NCI-H526 treated with DMSO at 0.1 percent for 48 hours (cell line): ENCODE measurements around the gene ETV3.

Experiments used
- DNase-seq: peaks from one replicate; lab custom pipeline; 2025; lab: John Stamatoyannopoulos, UW

ETV3 gene

DNA sequence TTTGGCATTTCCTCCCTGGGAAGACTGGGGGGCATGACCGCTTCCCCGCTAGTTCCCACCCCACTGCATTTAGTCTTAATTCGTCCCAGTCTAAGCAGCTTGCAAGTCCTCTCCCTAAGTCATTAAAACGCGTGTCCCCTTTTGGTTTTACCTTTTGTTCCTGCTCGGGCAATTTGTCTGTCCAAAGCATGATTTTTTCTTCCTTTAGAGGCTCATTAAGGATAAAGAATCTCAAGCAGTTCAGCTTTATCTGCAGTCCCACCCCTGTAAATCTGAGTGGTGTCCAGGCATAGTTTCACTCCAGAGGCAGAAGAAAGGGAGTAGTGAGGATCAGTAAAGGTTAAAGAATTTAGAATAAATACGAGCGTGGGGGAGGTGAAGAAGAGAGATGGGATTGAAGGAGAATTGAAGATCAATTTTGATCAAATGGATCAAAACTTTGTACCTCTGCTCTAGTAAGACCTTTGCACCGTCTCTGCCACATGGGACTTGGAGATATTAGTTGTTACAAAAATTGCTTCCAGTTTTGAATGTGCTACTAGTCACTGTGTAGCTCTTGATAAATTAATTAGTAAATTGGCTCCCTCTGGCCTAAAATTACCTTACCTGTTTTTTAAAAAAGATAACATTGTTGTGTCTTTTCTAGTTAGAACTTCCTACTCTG is 989 bp upstream of the ETV3 start:
- DNase-seq = no peak

DNA sequence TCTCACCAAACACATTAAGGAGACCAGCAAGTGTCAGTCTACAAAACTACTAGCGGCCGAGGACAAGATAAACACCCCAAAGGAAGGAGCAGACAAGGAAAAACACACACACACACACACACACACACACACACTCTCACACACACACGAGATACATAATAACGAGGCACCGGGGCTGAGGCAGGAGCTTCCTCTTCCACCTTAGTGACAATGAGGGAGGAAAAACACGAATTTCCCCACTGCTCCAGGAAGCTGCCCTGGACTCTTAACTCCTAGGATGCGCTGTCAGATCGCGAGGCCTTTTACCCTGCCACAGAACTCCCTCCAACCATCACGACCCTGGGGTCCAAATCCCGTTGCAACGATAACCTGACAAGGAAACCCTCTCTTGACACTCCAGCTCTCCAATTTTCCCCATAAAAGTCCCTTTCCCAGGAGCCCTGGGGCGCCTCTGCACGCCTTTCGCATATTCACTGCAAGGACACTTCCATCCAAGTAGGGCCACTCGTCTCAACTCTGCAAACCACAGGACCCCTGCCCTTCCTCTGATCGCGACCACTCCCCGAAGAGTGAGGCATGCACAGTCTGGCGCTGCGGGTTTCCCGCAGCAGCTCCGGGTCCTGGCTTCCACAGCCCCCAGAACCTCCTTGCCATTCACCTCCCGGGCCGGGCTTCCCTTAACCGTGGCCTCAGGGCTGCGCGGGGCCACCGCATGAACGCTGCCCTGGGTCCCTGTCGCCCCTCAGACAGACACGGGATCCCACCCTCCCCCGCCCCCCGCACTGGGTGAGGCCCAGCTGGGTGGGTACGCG is 581 bp downstream of the ETV3 start:
- no peak for DNase-seq

DNA sequence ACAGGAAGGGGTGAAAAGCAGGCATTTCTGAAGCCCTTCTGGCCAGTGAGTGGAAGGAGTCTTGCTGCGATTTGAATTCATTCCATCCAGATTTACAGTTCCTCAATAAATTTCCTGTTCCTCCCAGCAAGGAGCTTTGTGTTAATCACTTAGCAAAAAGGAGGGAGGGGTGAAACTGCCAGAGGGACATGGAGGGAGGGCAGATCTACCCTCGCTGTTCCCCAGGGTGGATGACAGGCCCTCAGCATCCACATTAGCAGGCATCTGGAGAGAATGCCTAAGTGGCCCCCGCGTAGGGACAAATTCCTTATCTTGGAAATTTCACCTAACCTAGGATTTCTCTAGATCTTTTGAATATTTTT is 1.2 kb downstream of the ETV3 start:
- no peak for DNase-seq

DNA sequence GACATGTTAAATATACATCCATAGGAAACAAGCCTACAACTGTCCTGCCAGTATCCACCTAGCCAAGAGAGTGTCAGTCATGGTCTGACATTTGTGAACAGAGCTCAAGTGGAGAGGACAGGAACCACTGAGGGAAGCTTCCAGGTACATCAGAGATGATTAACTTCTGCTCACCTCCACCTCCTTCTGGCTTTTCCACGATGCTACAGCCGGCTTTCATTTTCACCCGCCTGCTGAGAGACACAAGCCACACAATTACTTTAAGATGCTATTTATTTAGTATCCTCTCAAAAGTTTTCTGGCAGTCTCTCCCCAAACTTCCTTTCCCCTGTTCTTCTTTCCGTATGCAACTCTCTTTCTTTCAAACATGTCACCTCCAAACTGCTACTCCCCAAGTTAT is 2.1 kb downstream of the ETV3 start:
- no peak for DNase-seq

DNA sequence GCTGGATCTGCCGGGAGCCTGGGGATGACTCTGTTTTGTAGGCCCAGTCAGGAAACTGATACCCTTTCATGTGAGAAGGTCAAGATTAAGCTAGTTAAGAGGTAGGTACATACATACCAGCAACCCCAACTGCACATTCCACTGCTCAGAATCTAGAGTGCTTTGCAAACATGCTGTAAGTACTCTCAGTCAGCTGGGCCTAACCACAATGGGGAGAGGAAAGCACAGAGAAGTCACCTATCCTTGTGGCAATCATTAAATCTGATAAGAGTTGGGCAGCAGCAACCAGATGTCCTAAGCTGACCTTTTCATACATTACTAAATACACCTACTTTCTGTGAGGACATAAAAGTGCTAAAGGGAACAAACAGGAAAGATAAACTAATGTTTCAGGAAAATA is 2.5 kb downstream of the ETV3 start:
- DNase-seq = no peak

DNA sequence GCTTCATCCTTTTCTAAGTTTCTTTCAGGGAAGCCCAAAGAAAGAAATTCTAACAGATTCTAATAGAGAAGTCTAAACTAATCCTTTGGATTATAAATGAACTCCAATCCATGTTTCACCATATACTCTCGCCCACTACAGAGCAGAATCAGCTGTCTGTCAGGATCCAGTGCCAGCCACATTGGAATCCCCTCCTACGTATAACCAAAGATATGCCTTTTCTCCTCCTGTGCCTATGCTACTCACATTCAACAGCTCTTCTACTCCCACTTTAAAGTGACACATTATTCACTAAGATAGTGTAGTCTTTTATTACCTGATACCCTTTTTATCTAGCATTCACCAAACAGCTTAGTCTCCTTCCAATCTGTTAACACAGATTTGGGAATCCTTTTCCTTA is 3.1 kb downstream of the ETV3 start:
- DNase-seq = no peak

DNA sequence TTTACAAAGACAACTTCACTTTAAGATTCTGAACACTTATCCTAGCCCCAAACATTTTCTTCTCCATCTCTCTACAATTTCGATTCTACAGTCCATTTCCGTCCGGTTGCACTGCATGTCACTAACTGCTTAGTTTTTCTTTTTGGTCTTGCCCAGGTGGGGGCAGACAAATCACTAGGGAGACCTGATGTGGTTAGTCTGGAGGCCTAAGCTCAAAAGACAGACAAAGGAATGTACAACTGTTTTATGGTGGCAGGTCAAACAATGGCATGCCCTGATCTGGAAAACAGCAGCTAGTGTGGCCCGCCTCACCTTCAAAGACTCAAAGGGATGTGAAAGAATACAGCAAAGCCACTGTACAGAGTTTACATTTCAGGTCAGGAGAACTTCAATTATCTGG is 3.8 kb downstream of the ETV3 start:
- DNase-seq = no peak

DNA sequence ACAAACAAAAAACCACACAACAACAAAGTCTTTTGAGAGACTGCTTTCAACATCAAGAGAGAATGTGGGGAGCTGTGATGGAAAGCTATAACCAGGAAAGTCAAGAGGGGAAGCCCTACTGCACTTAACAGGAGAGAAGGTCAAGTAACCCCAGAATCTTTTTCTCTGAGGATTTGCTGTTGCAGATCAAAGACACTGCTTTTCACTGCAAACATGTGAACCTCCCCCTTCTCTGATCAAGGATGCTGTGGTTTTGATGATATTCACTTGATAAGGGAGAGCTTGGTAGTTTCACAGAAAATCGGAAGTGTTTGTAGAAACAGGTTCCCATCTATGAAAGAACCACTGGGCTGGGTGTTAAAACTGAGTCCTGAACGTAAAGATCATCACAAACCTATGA is 4.8 kb downstream of the ETV3 start:
- DNase-seq = no peak

DNA sequence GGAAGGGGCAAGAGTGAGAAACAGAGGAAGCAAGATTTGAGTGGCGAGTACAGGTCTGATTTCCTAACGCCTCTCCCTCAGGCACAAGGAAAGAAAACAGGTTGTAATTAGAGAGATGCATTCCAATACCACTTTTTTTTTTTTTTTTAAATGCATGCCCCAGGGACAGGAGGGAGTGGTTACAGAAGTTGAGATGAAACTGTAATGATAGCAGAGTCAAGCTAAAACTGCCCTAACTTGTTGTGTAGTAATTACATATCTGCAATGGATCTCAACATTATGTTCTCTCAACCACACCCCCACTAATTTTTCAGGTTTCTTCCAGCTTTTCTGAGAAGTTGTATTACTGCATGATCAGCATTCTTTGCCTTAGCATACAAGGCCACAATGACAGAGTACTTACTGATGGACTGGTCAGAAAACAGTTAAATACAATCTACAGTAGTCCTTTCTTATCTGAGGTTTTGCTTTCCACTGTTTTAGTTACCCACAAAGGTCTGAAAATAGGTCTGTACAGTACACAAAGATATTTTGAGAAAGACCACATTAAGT is 5.5 kb downstream of the ETV3 start:
- no peak for DNase-seq

DNA sequence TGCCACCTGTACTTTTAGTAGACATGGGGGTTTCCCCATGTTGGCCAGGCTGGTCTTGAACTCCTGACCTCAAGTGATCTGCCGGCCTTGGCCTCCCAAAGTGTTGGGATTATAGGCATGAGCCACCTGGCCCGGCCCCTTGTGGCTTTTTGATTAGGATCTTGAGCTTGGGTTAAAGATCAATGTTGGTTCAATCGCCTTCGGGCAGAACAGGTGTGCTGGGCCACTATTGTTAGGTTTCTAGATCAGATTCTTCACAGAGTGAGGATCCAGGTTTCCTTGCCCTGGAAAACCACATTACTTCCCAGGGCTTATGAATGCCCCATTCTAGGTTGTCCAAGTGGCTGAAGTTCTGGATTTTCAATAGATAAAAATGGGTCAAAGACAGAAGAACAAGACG is 6.1 kb downstream of the ETV3 start:
- no peak for DNase-seq

DNA sequence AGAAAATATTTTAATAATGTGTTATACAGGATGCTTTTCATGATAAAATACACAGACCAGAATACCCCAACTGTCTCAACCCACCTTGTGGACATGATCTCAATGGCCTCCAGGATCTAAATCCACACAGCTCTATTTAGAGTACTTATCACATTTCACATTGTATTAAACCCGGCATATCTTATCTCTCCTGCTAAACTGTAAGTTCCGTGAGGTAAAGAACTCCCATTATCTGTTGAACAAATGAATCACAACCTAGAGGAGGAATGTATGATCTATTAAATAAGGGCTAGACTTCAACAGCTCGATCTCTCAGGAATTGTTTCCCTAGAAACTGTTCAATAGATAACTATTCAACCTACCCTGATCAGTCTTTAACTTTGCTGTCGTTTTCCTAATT is 6.9 kb downstream of the ETV3 start:
- DNase-seq = no peak

DNA sequence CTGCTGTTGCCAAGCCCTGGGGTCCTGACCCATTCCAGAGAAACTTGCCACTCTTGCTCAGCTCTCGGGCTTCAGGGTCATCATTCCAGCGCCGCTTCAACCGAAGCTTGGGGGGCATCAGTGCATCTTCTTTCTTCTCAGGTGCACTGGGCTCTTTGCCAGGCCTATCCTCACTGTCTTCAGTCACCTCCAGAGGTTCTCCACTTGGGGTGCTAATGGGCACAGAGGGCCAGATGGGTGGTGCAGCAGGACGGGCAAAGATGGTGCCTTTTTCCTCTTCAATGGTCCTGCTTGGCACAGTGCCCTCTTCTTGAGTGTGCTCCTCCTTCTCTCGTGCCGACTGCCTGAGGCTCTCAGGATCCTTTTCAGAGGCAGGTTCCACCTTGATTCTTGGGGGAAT is 13.3 kb downstream of the ETV3 start:
- DNase-seq = no peak

DNA sequence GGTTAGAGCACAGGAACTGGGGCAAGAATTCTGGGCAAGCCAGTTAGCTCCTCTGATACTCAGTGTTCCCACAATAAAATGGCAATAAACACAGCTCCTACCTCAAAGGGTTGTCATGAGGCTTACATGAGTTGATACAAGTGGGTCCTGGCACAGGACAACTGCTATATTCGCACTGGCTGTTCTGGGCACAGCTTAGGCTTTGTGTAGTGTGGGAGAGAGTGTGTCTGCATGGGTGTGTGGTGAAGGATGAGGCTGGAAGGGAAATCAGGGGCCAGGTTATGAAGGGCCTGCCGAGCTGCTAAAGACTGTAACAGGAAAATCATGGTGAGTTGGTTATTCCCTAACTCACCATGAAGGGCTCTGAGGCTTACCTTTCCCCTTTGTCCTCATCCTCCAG is 18.7 kb downstream of the ETV3 start:
- no peak for DNase-seq

DNA sequence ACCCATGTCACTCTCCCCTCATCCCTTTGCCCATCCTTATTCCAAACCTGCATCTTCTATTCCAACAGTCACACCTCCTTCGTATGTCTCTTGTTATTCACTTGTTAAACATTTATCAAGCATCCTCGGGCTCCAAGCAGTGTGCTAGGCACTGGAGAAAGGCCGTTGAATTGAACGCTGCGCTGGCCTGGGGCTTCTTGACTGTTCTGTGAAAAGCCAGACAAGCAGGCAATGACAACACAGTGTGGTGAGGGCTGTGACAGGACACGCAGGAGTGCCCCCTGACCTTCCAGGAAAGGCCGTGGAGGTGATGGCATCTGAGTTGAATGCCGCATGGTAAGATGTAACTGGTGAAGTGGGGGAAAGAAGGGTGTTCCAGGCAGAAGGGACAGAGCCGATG is 19.2 kb downstream of the ETV3 start:
- DNase-seq = no peak

DNA sequence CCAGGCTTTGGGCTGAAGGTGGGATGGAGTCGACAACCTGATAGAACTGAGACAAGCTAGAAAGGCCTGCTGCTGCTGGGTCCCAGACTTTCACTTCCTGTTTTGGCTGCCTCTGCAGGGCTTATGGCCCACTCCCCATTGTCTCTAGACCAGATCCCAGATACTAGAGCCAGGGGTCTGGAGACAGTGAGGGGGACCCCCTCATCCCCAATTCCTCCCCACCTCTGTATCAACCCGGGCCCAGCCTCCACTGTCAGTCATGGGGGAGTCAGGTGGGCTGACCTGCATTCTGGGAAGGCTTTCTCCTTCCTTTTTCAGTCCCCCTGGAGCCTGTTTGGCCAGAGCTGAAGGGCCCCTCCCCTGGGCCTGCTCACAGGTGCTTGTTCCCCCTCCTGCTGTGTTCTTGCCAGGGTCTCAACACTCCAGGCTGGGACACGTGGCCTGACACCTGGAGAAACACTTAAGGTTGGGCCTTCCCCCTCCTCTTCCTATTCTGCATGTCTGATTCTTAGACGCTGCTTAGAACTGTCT is 20.6 kb downstream of the ETV3 start:
- no peak for DNase-seq

DNA sequence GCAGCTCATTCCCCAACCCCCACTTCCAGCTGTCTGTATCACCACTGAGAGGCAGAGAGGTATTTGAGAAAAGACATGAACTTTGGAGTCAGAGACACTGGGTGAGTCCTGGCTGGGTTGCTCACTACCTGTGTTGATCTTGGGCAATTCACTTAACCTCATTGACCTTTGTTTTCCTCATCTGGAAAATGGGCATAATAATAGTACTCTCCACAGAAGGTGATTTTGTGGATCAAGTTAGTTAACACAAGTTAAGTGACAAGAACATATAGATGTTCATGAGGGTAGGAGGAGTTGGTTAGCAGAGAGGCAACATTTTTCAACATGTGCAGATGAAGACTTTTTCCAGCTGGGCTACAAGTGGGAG is 21.5 kb downstream of the ETV3 start:
- no peak for DNase-seq

DNA sequence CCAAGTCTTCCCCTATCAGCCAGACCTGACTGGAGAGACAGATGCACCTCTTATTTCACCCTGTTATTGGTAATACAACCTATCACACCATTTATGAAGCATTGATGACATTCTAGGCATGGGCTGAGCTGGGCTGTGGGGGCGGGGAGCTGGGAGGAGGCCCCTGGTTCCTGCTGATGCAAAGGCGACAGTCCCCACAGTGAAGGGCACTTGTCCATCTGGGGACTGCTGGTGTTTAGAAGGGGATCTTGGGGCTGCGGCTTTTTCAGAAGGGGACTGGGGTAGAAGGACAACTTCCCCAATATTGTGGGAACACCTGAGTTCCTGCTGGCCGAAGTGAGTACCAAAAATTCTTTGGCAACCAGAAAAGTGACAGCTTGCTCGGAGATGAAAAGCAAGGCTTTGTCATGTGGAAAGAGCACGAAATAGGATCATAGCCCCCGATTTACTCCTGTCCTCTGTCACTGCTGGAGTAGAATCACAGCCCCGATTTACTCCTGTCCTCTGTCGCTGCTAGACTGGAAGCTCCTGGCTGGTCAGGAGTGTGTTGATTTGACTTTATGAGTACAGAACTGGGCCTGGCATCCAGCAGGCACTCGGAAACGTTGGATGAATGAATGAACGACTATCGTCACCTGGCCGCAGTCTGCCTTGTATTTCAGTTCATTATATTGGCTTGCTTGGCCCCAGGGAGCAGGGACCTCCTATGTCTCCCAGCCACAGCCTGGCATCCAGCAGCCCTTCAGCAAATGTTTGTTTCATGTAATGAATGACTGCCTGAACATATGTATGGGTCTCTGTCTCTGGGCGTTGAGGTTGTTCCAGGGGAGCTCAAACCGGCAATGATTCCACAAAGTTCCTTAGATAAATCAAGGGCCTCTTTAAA is 22.1 kb downstream of the ETV3 start:
- no peak for DNase-seq

DNA sequence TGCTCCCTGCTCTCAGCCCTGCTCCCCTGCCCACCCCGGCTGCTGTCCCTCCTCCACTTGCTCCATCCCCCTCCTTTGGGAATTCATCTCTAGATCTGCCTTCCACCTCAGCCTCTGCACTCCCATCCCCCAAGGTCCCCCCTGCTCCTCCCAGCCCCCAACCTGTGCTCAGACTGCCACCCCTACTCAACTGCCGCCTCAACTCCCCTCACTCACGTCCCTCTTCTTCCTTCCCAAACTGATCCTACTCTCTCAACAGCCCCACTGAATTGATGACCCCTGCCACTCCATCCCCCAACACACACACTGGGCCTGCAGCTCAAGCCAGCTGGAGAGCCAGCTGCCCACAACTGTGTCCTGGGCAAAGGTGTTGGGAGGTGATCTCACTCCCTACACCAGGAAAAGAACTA is 22.8 kb downstream of the ETV3 start:
- DNase-seq = no peak

DNA sequence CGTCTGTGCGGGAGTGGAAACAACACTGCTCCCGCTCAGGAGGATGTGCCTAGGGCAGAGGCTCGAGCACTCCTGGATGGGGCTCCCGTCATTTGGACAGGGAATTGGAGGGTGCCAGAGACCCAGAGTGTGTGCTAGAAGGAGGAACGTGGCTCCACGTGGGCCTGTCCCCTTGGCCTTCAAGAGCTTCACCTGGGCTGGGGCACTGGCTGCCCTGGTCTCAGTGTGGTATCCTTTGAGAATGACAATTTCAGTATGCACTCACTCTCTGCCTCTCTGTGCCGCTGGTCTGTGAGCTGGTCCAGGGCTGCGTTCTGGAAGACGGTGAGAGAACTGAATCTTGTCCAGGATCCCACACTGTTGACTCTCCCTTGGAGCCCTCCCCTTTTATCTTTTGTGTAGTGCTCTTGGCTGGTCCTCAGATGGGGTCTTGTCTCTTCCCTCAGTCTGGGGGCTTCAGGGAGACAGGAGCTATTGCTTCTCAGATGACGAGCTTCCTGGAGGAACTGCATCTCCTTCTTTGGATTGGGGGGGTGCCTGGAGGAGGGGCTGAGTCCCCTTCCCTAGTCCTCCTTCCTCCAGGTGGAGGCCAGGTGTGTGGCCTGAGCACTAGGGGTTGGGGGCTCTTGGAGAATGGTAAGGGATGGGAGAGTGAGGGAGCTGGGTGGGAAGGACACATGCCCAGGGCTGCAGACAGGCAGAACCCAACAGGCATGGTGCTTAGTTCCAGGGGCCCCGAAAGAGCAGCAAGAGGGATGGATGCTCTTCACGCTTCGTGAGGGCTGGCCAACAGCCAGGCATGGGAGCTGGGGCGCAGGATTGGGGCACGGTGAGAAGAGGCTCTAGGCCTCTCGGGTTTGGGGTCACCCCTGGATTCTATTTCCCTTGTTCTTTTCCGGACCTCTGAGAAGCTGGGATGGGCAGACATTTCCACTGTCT is 23.7 kb downstream of the ETV3 start:
- no peak for DNase-seq

DNA sequence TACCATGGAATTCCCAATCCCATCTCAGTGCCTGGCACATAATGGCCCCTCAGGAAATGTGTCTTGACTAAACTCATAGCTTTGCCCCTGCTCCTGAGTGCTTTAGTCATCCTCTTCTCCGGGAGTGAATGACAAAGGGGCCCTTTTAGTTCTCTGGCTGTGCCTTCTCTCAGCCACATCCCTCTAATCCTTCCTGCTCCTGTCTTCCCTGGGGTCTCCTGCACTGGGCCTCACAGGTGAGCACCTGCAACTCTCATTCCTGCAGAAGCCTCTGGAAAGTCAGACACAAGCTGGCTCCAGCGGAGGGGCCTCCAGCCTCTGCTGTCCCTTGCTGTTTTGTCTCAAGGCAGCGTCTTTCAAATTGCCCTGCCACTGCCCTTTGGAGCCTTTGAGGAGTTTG is 24.6 kb downstream of the ETV3 start:
- DNase-seq = no peak

DNA sequence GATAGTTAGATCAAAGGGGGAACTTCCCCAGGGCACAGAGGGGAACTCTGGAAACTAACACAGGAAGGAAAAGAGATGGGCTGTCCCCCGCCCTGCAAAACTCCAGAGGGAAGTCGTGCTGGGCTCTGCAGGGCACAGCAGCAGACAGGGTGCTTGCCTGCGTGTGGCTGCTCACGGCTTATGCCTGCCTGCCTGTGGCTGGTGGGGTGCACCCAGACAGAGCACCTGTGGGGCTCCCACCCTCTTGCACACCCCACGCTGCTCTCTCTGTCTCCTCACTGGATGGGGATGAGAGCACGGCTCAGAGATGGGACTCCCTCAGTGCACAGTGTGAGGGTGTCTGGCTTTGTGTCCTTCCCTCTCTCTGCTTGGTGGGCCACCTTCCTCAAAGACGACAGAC is 25.1 kb downstream of the ETV3 start:
- no peak for DNase-seq
